ENCODE measurements around the gene LIN7C.

Gene LIN7C

GRCh38 chr11:27444801-27445215 is 61.8 kb downstream of the LIN7C start:
- peak; percentile 69 for DNase-seq

Measured in NCI-H2107 (cell line).